ENCODE data around the gene KLF4. TPM values are rescaled to one million over a fixed set of nuclear protein-coding genes. Genes with fewer than 3 reads are reported as not detected.

Gene KLF4
- total and polyA plus RNA-seq, 2 of the 13 experiments (the other 11 are each of a cell fraction or from before 2014, with no cell fraction given), result 0.20 to 0.37 TPM

- BruUV-seq (replicated peaks), result no TSS peak
- 51% methylated on average over 6 of the region's 6 CpGs for WGBS (ENCODE audit: low lambda C conversion rate)
These were observed 34.0 kb upstream of the KLF4 start for GRCh38 chr9:107523539-107523938.

More at GRCh38 chr9:107523539-107523938, 34.0 kb upstream of the KLF4 start:
- 0 out of 5 replicates have a peak, but pooled peaks cover 0 to 7% of the 10 kb centered on the region in 2 experiments for H3K27me3 ChIP-seq (ENCODE audit: control insufficient read depth in 1 of 2, insufficient read depth in 2 of 2, low read length in 2 of 2)
- H3K4me1 ChIP-seq (ENCODE audit: insufficient read depth, low read length), result no peaks in the 10 kb centered on the region
- TF ChIP-seq TCF7L2 (IDR thresholded peaks at IDR 0.05; ENCODE audit: low read depth, low read length), result no peak
- TF ChIP-seq ZNF737 (CRISPR knock-in tag; IDR thresholded peaks at IDR 0.05; ENCODE audit: borderline replicate concordance), result no peak
- TF ChIP-seq ZNF276 (CRISPR knock-in tag; IDR thresholded peaks at IDR 0.05; ENCODE audit: low read depth), result no peak
- TF ChIP-seq, protein P1, sequence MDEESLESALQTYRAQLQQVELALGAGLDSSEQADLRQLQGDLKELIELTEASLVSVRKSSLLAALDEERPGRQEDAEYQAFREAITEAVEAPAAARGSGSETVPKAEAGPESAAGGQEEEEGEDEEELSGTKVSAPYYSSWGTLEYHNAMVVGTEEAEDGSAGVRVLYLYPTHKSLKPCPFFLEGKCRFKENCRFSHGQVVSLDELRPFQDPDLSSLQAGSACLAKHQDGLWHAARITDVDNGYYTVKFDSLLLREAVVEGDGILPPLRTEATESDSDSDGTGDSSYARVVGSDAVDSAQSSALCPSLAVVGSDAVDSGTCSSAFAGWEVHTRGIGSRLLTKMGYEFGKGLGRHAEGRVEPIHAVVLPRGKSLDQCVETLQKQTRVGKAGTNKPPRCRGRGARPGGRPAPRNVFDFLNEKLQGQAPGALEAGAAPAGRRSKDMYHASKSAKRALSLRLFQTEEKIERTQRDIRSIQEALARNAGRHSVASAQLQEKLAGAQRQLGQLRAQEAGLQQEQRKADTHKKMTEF (CRISPR knock-in tag; IDR thresholded peaks at IDR 0.05), result no peak
- TF ChIP-seq IKZF1 (IDR thresholded peaks at IDR 0.05), result no peak
- no peak for TF ChIP-seq ZSCAN25 (CRISPR knock-in tag; IDR thresholded peaks at IDR 0.05)
- no peak for TF ChIP-seq PAF1 (CRISPR knock-in tag; IDR thresholded peaks at IDR 0.05)
- TF ChIP-seq ZFY (CRISPR knock-in tag; IDR thresholded peaks at IDR 0.05), result no peak
- TF ChIP-seq ZNF124 (CRISPR knock-in tag; IDR thresholded peaks at IDR 0.05), result no peak
- TF ChIP-seq PHF5A (CRISPR knock-in tag; IDR thresholded peaks at IDR 0.05; ENCODE audit: low read depth, unreplicated experiment), result no peak
- TF ChIP-seq, protein P2, sequence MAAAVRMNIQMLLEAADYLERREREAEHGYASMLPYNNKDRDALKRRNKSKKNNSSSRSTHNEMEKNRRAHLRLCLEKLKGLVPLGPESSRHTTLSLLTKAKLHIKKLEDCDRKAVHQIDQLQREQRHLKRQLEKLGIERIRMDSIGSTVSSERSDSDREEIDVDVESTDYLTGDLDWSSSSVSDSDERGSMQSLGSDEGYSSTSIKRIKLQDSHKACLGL (CRISPR knock-in tag; IDR thresholded peaks at IDR 0.05), result no peak
- DNase-seq (ENCODE audit: low spot score) (no peak), FAIRE-seq (no peak), ATAC-seq (no peak)
- H3K4me2 ChIP-seq (ENCODE audit: low read depth, low read length), result no peak overlapping the region
- no peak overlapping the region for H2AFZ ChIP-seq (ENCODE audit: low read length)
- CTCF ChIA-PET (ENCODE audit: low intra/inter-chr PET ratio, low total read pairs), result no interaction called here
- no peaks in the 10 kb centered on the region for H4K20me1 ChIP-seq (ENCODE audit: insufficient read depth, low read length)
- in situ Hi-C loops (cut with HindIII; ENCODE audit: extremely low pct_ligation_motif_present, low pct_unique_long_range_greater_than_20kb) (no loop called here), intact Hi-C loops (cut with micrococcal nuclease; ENCODE audit: unreplicated experiment) (loop anchor here (10.0 kb wide), 1 partner anchor 61 kb away; no protein-coding TSS in a partner anchor)
- POLR2A ChIA-PET, result no interaction called here
- no peak overlapping the region for H3K27ac ChIP-seq (ENCODE audit: extremely low read length, insufficient read depth, low read length)
- H3K4me3 ChIP-seq (replicated peaks in 1 of 3; ENCODE audit: insufficient read depth in 1 of 3, low read depth in 2 of 3, low read length in 3 of 3), result no peak overlapping the region
- no peaks in the 10 kb centered on the region for H3K36me3 ChIP-seq (replicated peaks in 1 of 2; ENCODE audit: control insufficient read depth in 1 of 2, insufficient read depth in 2 of 2, low read length in 2 of 2)
- no peak overlapping the region for H3K9ac ChIP-seq (ENCODE audit: insufficient read depth, low read depth, low read length)
- H3K79me2 ChIP-seq (ENCODE audit: insufficient read depth, low read length), result no peaks in the 10 kb centered on the region
- H3K9me3 ChIP-seq (ENCODE audit: low read length), result no peaks in the 10 kb centered on the region

Measured in HepG2 (cell line).